Stimulated activated CD4-positive, alpha-beta T cell treated with anti-CD3 and anti-CD28 coated beads, Interleukin-1b, Interleukin-23, amount 100 ng/mL, for 1 hour (primary cell): ENCODE data around the gene PPP2R3A.
"Not testable (repeated sequence)": the region's sequence is repeated elsewhere in the genome, so short reads cannot be mapped to it uniquely, and the experiment has no call there.

ENCODE experiments used
- DNase-seq, 2 donors: peaks; one replicate each; pipeline ENCODE4 v3.0.0-alpha.2; 2020; ENCODE audit warnings: low read depth in 2 of 2

Gene PPP2R3A

DNA sequence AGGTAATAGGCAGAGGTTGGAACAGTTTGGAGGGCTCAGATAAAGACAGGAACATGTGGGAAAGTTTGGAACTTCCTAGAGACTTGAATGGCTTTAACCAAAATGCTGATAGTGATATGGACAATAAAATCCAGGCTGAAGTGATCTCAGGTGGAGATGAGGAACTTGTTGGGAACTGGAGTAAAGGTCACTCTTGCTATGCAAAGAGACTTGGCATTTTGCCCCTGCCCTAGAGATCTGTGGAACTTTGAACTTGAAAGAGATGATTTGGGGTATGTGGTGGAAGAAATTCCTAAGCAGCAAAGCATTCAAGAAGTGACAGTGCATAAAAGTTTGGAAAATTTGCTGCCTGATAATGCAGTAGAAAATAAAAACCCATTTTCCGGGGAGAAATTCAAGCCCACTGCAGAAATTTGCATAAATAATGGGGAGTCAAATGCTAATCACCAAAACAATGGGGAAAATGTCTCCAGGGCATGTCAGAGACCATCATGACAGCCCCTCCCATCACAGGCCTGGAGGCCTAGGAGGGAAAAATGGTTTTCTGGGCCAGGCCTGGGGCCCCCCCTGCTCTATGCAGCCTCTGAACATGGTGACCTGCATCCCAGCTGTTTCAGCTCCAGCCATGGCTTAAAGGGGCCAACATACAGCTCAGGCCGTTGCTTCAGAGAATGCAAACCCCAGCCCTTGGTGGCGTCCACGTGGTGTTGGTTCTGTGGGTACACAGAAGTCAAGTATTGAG, 118.3 kb downstream of the PPP2R3A start:
- DNase-seq, result not testable (repeated sequence)

DNA sequence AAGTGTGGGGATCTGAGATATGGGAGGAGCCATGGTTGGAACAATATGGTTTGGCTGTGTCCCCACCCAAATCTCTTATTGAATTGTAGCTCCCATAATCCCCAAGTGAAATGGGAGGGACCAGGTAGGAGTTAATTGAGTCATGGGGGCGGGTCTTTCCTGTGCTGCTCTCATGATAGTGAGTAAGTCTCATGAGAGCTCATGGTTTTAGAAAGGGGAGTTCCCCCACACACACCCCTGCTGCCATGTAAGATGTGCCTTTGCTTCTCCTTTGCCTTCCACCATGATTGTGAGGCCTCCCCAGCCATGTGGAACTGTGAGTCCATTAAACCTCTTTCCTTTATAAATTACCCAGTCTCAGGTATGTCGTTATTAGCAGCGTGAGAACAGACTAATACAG, 119.5 kb downstream of the PPP2R3A start:
- DNase-seq, result not testable (repeated sequence)

DNA sequence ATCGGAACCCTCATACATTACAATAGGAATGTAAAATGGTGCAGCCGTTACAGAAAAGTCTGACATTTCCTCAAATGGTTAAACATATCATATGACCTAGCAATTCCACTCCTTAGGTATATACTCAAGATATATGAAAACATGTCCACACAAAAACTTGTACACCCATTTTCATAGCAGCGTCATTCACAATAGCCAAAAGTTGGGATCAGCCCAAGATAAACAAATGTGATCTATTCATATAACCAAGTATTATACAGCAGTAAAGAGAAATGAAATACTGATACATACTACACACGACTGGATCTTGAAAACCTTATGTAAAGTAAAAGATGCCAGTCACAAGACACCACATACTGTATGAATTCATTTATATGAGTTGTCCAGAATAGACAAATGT, 128.2 kb downstream of the PPP2R3A start:
- no peak for DNase-seq

DNA sequence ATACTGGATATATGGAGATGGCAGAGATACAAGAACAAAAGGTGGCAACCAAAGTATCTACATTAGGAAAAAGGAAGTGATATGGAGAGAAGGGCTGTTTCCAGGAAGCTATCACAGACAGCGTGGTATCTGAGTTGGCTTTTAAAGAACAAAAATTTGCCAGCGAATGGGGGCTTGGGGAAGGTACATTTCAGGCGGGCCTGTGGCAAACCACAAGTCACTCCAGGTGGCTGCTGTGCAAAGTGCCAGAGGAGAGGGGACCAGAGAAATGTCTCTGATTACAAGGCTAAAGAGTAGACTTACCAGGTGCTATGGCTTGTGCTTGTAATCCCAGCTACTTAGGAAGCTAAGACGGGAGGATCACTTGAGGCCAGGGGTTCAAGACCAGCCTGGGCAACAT, 139.5 kb downstream of the PPP2R3A start:
- DNase-seq, result no peak

DNA sequence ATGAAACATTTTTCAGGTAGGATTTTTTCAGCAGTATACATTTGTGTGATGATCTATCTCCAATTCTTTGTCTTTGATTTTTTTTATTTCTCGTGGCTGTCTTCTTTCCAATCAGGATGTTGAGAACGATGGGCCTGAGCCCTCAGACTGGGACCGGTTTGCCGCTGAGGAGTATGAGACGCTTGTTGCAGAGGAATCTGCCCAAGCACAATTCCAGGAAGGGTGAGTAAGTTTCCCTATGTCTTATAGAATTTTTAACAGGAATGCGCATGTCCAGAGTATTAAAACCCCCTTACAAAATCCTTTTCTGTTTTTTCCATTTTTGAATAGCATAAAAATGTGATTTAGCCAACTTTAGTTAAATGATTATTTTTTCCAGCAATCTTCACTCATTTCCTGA, 140.6 kb downstream of the PPP2R3A start:
- DNase-seq, result no peak

DNA sequence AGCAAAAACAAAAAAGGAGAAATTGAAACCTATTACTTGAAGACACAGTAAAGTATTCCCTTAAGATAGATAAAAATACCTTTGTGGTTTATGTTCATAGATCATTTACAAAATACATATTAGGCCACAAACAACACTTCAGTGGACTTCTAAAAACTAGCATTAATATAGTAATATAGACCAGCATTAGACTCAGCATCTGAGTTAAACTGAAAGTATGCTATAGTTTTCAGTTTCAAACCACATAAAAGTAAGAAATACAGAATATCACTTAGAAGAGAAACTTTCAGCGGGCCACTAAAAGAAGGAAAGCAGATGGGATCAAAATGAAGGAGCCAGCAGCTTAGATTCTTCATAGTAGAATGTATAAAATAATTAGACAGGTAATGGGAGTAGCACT, 144.0 kb downstream of the PPP2R3A start:
- DNase-seq, result no peak

DNA sequence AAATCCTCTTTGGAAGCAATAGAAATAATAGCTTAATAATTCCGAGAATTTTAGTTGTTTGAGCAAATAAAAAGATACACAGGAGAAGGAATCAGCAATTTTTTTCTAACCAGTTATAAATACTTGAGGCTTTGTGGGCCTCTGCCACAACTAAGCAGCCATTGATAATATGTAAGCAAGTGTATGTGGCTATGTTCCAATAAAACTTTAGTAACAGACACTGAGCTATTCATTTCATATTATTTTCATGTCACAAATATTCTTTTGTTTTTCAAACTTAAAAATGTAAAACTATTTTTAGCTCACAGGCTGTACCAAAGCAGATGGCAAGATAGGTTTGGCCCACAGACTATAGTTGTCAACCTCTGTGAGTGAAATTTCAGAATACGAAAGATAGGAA, 145.0 kb downstream of the PPP2R3A start:
- no peak for DNase-seq

DNA sequence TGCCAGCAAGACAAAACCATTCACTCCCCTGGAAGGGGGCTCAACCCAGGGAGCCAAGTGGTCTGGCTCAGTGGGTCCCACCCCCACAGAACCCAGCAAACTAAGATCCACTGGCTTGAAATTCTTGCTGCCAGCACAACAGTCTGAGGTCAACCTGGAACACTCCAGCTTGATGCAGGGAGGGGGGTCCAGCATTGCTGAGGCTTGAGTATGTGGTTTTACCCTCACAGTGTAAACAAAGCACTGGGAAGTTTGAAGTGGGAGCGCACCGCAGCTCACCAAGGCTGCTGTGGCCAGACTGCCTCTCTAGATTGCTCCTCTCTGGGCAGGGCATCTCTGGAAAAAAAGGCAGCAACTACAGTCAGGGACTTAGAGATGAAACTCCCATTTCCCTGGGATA, 148.9 kb downstream of the PPP2R3A start:
- no peak for DNase-seq

DNA sequence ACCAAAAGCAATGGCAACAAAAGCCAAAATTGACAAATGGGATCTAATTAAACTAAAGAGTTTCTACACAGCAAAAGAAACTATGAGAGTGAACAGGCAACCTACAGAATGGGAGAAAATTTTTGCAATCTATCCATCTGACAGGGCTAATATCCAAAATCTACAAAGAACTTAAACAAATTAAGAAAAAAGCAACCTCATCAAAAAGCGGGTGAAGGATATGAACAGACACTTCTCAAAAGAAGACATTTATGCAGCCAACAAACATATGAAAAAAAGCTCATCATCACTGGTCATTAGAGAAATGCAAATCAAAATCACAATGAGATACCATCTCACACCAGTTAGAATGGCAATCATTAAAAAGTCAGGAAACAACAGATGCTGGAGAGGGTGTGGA, 153.8 kb downstream of the PPP2R3A start:
- not testable (repeated sequence) for DNase-seq

DNA sequence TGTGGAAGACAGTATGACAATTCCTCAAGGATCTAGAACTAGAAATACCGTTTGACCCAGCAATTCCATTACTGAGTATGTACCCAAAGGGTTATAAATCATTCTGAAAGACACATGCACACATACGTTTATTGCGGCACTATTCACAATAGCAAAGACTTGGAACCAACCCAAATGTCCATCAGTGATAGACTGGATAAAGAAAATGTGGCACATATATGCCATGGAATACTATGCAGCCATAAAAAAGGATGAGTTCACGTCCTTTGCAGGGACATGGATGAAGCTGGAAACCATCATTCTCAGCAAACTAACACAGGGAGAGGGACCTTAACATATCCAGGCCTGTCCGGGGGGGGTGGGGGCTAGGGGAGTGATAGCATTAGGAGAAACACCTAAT, 154.3 kb downstream of the PPP2R3A start:
- not testable (repeated sequence) for DNase-seq

DNA sequence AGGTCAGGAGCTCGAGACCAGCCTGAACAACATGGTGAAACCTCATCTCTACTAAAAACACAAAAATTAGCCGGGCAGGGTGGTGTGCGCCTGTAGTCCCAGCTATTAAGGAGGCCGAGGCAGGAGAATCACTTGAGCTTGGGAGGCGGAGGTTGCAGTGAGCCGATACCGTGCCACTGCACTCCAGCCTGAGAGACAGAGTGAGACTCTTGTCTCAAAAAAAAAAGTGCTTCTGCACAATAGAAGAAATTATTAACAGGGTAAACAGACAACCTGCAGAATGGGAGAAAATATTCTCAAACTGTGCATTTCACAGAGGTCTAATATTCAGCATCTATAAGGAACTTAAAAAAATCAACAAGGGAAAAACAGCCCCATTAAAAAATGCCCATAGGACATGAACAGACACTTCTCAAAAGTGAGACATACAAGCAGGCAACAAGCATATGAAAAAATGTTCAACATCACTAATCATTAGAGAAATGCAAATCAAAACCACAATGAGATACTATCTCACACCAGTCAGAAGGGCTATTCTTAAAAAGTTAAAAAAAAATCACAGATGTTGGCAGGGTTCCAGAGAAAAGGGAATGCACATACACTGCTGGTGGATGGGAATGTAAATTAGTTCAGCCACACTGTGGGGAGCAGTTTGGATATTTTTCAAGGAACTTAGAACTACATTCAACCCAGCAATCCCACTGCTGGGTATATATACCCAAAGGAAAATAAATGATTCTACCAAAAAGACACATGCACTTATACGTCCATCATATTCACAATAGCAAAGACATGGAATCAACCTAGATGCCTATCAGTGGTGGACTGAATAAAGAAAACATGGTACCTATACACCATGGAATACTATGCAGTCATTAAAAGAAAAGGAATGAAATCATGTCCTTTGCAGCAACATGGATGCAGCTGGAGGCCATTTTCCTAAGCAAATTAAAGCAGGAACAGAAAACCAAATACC, 155.1 kb downstream of the PPP2R3A start:
- DNase-seq, result no peak

DNA sequence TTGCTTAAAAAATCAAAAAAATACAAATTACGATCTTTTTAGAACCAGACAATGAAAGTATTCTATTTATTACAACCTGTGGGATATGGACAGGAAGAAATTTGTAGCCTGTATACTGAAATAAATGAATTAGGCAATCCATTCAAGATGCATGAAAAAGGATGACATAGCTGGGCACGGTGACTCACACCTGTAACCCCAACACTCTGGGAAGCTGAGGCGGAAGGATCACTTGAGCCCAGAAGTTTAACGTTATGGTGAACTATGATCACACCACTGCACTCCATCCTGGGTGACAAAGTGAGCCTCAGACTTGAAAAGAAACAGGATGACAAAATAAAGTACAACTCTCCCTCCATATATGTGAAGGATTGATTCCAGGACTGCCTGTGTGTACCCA, 156.5 kb downstream of the PPP2R3A start:
- DNase-seq, result no peak

DNA sequence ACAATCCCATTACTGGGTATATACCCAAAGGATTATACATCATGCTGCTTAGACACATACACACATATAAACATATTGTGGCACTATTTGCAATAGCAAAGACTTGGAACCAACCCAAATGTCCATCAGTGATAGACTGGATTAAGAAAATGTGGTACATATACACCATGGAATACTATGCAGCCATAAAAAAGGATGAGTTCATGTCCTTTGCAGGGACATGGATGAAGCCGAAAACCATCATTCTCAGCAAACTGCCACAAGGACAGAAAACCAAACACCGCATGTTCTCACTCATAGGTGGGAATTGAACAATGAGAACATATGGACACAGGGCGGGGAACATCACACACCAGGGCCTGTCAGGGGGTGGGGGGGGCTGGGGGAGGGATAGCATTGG, 166.1 kb downstream of the PPP2R3A start:
- not testable (repeated sequence) for DNase-seq

DNA sequence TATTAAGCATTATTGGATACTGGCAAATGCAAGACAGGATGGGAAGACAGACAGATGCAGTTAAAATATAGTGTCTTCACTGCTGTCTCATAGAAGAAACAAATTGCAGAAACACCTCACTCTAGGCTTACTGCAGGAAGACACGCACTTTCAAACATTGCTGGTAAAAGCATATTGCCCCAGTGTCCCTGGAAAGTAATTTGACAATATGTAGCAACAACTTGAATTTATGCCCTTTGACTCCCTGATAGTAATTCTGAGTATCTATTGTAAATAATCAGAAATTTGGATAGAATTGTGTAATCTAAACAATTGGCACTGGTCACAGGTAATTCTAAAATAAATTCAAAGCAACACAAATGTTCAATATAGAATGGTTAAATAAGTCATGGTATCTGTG, 168.6 kb downstream of the PPP2R3A start:
- DNase-seq, result no peak

DNA sequence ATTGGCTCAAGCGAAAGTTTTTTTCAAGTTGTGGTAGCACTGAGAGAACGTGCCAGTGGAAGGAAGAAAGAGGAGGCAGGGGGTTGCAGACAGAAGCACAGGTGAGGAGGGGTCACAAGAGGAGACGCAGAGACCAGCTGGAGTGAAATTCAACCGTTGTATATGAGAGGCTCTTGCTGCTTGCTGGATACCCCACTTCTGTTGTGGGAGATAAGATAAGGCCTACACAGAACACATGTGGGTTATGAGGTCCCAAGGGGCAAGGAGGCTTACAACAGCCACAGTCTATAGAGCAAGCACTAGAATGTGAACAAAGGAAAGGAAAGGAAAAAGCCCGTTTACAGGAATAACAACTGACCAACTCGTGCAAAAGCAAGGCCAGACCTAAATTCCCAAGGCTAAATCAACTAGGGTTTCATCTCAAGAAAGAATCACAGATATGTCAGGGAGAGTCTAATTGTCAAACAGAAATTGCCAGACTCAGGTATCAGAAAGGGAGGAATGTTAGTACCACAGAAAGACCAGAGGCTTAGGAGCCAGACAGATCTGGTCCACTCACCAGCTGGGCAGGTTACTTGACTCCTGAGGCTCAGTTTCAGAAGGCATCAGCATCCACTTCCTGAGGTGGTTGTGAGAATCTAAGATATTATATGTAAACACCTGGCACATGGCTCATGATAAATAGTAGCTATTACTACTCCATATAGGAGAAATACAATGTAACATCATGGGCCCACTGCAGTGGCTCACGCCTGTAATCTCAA, 169.7 kb downstream of the PPP2R3A start:
- no peak for DNase-seq

DNA sequence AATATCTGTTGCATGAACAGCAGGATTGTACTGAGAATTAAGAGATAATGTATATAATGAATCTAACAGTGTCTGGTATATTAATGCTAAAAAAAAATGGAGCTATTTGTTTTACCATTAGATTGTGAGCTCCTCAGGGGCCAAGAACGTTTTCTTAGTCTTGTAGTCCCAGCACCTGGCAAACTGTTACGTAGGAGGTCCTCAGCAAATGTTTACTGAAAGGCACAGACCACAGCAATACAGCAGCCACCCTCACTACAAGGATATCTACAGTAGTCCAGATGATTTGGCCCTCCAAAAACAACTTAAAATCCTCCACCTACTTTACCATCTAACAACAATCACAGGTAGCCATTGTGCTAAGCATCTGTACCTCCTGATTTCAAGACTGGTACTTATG, 170.9 kb downstream of the PPP2R3A start:
- DNase-seq, result no peak

DNA sequence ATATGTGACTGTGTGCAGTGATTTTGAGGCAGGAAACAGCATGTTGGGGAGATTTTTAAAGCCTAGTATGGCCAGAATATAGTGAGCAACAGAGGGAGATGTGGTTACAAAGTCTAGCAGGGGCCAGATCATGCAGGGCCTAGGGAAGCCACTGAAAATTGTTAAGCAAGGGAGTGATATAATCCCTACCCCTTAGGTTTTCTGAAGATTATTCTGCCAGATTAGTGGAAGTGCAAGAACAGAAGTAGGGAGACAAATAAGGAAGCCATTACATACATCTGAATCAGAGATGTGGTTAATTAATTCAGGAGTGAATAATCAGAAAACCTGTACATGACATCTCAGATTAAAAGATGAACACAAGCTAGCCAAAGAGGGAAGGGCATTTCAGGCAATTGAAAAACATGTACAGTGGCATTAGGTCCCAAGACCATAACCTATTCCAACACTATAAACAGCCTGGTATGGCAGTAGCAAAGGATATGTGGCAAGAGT, 175.8 kb downstream of the PPP2R3A start:
- DNase-seq, result no peak

DNA sequence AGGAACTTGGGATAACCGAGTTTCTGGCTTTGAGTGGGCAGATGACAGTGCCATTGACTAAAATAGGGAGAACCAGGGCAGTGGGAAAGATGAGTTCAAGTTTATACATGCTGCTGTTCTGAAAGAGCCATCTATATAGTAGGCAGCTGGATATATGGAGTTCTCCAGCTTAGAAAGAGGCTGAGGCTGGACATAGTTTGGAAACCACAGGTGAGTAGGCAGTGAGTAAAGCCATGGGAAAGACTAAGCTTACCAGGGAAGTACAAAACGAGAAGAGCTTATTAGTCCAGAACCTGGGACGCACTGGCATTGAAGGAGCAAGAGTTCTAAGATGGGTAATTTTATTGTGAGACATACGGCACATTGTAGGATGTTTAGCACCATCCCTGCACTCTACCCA, 176.4 kb downstream of the PPP2R3A start:
- no peak for DNase-seq

DNA sequence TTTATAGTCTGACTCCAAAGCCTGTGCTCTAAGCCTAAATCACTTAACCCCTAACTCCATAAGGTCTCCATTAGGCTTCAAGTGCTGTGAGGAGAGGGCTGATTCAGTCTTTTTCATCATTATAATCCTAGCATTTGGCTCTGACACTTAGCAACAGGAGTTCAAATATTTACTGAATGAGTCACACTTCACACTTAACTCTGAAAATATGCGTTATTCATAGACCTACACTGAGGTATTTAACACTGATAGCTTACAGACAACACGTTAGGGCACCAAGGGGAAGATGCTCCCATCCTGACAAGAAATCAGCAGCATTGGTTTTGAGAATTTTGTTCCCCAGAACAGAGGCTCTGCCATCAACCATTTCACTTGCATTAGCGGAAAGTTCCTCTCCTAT, 177.1 kb downstream of the PPP2R3A start:
- no peak for DNase-seq

DNA sequence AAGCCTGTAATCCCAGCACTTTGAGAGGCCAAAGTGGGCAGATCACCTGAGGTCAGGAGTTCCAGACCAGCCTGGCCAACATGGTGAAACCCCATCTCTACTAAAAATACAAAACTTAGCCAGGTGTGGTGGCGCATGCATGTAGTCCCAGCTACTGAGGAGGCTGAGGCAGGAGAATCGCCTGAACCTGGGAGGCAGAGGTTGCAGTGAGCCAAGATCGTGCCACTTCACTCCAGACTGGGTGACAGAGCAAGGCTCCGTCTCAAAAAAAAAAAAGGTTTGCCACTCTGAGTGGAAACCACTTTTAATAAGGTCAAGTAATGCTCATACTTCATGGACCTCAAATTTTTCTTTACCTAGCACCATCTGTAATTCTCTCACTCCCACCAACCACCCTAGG, 178.9 kb downstream of the PPP2R3A start:
- DNase-seq, result not testable (repeated sequence)

DNA sequence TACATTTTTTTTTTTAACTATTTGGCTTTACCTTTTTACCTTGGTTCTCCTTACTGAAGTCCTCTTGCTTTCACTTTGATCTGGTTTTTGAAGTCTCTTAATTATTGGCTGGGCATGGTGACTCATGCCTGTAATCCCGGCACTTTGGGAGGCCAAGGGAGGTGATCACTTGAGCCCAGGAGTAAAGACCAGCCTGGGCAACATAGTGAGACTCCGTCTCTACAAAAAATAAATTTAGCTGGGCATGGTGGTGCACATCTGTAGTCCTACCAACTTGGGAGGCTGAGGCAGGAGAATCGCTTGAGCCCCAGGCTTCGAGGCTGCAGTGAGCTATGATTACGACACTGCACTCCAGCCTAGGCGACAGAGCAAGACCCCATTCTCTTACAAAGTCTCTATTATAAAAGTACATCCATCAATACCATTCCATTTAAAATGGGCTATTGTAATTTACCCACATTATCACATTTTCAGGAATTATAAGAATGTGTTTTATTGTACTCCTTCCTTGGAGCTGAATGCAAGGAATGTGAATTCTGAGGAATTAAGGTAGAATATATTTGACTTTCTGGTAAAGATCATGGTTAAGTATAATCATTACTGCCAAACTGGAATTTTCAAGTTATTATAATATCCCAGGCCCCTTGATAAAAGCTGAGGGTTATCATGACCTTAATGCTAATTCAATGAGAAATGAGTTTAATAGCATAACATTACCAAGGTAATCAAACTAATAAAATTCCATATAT, 181.6 kb downstream of the PPP2R3A start:
- no peak for DNase-seq
